Bone marrow (tissue), 2 donors: Measurements from ENCODE around the gene MRPL22.
A peak's percentile ranks its signal among the peaks of the same experiment; 100 is the strongest.
"Not testable (repeated sequence)": the region's sequence is repeated elsewhere in the genome, so short reads cannot be mapped to it uniquely, and the experiment has no call there.

ENCODE experiments used
- DNase-seq, 2 donors: peaks; one replicate each; lab custom pipeline; 2025; lab: John Stamatoyannopoulos, UW

Gene MRPL22

DNA sequence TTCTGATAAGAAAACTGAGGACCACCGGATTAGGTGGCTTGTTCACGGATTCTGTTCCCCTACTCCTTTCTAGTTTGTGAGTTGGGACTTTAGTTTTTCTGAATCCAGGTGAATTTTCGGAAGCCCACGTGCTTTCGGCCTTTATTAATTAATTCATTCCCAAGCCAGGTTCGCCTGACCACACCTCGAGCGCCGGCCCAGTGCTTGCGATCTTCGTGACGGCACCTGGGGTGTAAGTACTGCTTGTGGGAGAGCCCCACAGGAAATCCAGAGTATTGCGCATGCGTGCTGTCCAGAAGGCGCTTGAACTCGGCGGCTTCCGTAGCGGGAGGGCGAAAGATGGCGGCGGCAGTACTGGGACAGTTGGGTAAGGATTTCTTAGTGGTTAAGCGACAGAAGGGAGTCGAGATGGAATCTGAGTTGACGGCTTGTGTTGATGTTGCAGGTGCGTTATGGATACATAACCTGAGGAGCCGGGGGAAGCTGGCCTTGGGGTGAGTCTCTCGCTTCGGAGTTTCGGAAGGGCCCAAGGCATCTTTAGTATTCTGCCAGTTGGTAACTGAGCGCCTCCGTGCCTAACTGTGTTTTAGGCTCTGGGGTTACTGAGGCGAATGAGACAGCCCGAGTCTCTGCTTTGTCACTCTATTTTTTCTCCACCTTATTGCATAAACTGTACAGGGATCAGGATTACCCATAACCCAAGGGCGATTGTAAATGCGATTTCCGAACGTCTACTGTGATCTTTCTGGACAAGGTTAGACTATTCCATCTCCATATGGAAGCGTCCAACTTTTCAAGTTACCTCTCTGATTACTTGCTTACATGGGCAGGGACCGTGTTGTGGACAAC, at the start of gene MRPL22:
MRPL22 (plus strand) TSS at position 302 of the 849 bp plus-strand sequence; CDS start at position 340, 38 bp downstream.
- DNase-seq = peak; percentile 81 to 89

DNA sequence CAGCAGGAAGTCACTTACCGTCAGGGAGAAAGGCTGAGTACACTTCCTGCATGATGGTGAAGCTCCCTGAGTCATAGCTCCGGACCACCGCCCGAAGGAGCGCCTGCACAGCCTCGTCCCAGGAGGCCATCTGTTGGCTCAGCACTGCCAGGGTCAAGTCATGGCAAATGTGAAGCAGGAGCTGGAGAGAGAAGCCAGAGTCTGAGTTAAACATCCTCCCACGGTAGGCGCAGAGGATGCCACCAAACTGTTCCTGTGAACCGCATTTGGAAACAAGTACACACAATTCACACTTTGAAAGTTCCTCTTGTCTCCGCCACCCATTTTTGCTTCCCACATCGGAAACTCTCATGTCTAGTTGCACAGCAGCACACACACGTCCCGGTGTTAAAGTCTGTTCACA, 48.5 kb upstream of the MRPL22 start:
- DNase-seq = no peak

DNA sequence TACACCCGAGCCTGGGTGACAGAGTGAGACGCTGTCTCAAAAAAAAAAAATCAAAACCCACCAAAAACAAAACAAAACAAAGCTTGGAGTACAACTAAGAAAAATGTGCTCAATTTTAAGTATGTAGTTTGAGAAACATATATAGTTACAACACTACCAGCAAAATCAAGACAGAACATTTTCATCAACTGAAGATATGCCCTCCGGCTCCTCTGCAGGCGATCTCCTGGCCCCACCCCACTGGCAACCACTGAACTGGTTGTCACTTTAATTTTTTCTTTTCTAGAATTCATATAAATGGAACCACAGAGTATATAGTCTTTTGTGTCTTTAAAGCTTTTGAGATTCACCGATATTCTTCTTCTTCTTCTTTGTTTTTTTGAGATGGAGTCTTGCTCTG, 47.5 kb upstream of the MRPL22 start:
- DNase-seq = no peak

DNA sequence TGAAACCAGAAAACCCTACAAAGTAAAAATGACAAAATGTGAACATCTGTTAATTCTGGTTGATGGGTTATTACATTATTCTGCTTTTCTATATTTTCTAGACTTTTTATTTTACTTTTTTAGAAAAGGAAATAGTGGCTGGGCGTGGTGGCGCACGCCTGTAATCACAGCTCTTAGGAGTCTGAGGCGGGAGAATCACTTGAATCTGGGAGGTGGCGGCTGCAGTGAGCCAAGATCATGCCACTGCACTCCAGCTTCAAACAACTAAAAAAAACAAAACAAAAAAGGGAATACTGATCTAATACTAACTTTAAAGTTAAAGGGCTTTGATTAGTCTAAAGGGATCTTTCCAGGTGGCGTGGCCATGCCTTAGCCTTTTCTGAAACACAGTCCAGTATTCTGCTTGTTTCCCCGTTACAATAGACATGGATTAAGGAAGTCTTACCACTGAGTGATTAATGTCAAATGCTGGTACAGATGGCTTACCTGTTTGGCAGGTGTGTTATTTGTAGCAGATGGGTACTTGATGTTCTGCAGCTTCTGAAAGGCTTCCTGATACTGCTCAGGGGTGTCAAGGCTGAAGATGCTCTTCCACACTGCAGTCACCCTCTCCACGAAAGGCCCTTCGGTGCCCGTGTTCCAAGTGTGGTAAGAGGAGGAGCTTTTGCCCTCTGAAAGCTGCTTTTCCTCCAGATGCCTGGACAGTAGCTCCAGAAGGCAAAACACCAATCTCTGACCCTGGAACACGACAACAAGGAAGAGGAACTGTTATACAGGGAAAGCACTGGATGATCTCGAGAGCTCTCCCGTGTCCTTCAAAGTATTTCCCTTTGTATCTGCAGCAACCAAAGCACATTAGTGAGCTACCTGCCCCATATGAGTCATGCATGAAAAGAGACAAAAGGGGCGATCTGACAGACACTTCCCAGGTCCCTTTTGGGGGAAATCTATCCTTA, 45.0 kb upstream of the MRPL22 start:
- no peak for DNase-seq

DNA sequence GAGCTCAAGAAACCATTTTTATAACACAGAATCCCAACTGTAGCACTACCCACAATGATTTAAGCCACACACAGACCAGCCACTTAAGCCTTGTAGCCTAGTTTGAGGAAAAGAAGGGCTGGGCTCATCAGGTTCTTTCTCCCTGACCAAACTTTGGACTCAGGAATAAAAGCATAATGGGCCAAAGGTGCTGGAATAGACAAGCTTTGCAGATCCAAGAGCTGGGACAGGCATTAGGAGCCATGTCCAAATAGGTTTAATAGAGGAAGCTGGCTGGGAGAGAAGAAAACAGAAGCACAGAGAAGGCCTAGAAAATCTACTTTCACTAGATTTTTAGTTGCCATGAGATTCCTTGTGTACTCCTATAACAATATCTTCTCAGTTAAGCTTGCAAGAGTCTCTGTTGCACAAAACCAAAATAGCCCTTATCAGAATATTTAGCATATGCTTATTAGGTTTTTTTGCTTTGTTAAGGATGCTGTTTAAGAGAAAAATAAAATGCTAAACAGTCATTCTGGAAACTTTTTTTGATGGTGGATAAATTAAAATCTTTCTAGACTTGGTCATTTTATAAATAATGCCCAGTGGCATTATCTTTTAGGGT, 44.2 kb upstream of the MRPL22 start:
- no peak for DNase-seq

DNA sequence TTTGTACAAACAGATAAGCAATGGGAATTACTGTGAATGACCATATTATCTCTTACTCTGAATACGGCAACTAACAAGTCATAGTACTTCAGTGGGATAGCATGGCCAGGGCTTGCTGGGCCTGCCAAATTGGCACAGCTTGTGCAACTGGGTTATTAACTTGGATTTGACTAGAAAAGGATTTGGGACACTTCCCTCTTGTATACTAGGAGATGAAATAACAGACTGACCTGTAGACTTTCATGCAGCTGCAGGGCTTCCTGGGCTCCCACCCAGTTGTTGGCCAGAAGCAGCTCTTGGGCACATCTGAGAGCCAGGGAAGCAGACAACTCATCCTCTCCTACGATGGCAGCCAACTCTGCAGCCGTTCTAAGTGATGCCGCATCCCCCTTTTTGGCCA, 42.7 kb upstream of the MRPL22 start:
- no peak for DNase-seq

DNA sequence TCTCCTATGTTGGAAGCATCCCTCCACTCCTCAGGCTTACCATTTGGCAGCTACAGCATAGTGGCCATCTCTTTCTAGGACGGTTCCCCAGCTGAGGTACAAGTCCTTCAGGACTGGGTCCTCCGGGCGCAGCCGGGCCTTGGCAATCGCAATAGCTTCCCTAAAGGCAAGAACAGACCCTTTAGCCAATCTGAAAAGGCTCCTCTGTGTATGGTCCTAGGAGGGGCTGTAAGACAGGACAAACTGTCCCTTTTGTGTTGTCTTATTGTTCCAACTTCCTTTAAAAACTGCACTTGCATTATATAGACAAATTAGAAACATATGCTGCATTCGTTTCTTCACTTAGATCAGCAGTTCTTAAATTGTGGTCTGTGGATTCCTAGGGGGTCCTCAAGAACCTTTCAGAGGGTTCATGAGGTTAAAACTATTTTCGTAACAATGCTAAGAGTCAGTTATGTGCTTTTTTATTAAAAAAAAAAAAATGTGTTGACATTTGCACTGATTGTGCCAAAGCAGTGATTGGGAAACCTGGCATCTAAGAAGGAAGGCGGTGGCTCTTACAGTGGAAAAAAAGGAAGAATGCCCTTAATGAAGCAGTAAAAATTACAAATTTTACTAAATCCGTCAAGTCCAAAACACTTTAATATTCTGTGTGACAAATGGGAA, 41.6 kb upstream of the MRPL22 start:
- no peak for DNase-seq

DNA sequence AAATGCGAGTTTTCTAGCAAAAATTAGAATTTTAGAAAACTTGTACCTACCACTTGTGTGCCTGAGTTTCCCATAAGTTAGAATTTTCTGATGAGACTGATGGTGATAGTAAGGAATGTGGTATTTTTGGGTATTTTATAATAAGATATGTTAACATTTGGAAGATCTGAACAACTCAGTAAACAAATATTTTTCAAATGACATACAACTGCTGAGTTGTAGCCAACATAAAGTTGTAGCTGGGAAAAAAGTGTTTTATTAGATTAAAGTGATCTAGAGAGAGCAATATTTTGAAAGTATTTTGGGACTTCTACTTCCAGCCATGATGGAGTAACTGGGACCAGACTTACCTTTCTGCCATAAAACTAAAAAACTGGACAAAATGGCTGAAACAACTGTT, 40.8 kb upstream of the MRPL22 start:
- no peak for DNase-seq

DNA sequence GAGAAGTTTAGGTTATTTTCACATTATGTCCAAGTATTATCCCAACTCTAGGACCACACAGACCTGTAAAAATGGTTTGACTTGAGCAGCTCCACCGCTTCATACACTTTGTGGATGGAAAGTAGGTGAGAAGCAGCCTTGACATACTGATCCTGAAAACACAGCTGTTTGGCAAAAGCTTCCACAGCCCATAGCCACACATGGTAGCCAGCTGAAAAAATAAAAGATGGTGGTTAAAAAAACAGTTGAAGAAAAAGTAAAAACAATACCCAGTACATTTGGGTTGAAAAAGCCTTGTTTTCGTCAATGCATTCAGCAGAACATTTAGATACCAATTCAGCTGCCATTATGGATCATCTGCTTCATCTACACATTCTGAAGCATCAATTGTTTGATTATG, 39.6 kb upstream of the MRPL22 start:
- DNase-seq = no peak

DNA sequence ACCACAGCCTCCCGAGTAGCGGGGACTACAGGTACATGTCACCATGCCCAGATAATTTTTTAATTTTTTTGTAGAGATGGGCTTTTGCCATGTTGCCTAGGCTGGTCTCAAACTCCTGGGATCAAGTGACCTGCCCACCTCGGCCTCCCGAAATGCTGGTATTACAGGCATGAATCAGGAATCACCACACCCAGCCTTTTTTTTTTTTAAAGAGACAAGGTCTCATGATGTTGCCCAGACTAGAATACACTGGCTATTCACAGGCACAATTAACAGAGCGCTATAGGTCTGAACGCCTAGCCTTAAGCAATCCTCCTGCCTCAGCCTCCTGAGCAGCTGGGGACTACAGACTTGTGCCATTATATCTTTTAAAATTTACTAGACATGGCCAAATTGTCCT, 39.0 kb upstream of the MRPL22 start:
- DNase-seq = no peak

DNA sequence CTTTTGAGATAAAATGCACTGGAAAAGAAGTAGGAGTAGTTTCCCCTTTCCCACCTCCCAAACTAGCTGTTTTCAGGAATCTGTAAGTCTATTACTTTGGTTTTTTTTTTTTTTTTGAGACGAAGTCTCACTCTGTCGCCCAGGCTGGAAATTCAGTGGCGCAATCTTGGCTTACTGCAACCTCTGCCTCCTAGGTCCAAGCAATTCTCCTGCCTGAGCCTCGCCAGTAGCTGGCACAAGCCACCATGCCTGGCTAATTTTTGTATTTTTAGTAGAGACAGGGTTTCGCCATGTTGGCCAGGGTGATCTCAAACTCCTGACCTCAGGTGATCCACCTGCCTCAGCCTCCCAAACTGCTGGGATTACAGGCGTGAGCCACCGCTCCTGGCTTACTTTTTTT, 35.3 kb upstream of the MRPL22 start:
- DNase-seq = not testable (repeated sequence)

DNA sequence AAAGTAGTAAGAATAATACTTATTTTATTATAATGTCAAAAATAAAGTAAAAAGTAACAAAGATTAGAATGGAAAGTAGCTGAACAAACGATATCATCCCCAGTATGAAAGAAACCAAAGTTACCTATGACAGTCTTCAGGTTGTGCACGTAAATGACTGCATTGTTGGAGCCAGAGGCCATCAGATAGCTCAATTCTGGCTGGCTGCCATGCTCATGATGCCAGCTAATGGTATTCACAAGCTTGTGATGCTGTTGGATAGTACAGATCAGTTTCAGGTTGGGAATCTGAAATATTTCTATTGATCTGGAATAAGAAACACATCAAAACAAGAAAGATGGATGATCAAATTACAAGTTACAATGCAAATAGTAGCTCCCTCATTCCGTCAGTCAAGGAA, 24.0 kb upstream of the MRPL22 start:
- no peak for DNase-seq

DNA sequence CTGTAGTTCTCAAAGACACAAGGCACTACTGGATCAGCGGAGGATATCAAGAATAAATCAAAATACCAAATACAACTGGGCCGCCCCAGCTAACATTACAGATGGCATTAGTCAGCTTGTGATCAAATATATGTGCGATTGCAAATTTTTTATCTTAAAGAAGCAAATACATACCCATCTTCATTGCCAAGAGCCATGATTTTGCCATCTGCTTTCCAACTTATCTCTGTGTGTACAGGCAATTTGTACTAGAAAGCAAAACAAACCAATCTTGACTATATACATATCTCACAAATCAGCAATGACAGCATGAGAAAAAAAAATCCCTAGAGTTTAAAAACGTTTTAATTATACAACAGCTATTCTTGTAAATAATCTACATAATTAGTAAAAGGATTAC, 23.1 kb upstream of the MRPL22 start:
- DNase-seq = no peak

DNA sequence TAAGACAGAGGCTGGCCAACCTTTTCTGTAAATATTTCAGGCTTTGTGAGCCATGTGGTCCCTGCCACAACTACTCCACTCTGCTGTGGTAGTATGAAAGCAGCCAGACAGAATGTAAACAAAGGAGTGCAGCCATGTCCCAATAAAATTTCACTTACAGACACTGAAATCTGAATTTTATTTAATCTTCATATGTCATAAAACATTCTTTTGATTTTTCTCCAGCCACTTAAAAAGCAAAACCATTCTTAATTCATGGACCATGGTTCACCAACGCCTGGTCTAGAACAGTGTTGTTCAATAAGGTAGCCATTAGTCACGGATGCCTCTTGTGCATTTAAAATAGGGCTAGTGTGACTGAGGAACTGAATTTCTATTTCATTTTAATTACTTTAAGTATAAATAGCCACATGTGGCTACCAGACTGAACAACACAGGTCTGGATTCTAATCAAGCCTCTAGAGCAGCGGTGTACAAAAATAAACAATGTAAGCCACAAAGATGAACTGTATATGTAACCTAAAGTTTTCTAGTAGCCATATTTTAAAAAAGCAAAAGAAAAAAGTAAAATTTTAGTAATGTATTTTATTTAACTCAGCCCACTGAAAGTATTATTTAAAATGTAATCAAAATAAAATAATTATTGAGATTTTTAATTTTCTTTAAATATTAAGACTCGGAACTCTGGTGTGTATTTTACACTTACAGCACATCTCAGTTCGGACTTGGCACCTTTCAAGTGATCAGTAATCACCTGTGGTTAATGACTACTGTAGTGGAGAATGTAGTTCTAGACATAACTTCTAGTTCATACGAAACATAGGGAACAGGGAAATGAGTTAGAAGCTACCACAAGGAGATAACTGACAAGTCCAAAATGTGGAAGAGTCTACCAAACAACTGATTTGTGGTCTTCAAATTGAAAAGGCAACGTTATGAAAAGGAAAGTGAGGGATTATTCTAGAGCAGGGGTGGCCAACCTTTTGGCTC, 17.1 kb upstream of the MRPL22 start:
- DNase-seq = no peak

DNA sequence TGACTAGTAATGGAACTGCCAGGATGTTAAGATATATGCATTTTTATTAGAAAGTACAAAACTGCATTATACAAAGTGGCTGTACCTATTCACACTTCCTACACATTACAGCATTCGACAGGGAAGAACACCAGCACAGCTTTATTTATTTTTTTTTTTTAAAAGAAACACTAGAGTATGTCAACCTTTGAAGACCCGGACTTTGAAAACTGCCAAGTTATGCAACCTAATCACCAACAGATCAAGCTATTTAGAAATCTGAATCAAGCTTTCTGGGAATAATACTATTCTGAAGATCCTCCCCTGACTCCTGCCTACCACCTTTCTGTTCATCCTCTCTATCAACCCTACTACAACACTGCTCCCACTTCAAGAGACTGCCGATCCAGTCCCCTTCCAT, 7.3 kb upstream of the MRPL22 start:
- DNase-seq = no peak

DNA sequence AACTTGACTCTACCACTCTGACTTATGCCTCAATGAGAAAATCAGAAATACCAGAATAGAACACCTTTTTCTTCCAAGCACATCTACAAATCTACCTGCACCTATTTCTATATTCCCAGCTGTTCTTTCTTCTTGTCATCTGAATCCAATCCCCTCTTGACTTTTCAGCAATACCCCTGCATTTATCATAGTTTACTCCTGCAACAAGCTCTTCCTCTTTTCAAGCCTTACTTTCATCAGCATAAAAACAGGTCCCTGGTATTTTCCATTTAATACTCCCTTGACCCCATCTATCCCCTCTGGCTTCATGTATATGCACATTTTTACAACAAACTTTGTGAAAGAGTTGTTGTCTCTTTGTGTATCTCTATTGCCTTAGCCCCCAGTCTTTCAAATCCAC, 6.0 kb upstream of the MRPL22 start:
- DNase-seq = no peak

DNA sequence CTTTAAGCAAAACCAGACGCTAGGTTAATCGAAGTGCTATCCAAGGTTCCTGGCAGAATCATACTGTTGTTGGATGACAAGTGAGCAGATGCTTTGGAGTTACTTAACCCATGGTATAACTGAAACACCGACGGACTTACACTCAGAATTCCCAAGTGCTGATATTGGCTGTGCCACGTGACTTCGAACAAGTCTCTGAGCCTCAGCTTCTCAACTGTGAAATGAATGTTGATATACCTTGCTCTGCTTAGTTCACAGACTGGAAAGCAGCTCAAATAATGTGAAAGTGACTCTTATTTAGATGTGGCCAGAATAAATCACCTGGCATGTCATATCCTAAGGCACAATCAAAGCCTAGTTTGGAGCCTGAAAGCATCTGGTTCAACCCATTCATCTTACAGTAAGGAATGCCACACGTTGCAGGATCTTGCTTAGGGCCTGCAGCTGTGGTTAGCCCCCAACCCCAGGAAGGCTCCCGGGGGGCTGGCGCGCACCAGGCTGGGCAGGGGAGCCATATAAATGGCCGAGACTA, 3.6 kb upstream of the MRPL22 start:
- DNase-seq = no peak

DNA sequence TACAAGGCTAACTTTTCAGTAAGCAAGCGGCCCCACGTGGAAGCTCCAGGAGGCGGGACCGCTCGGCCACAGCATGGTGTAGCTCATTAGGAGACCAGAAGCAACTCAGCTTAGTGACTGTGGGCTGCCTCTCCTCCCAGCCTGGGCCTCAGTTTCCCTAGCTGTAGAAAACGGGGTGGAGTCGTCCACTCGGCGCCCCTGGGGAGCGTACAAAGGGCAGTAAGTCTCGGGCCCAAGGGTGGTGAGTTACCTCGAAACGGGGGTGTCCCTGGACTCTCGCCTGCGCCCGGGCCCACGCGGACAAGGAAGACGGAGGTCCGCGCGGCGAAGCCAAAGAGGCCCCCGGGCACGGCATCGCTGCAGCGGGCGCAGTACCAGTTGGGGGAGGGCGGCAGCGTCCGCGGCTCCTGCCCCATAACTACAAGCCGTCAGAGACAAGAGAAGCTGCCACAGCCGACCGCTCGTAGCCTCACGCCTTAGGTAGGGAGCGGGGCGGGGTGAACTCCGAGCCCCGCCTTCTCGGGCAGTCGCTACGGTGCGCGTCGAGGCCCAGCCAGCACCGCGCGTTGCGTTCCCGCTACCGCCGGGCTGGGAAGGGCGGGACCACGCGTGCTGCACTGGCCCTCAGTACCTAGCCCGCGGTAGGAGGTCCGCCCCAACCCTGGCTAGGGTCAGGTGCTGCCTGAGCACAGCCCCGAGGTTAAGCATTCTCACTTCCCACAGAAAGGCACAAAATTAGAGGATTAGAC, 3.0 kb upstream of the MRPL22 start, which contains the start of gene GEMIN5:
GEMIN5 (minus strand) TSS at position 494 of the 749 bp plus-strand sequence; CDS start at position 416, 78 bp downstream.
- DNase-seq = peak; percentile 47 to 75

DNA sequence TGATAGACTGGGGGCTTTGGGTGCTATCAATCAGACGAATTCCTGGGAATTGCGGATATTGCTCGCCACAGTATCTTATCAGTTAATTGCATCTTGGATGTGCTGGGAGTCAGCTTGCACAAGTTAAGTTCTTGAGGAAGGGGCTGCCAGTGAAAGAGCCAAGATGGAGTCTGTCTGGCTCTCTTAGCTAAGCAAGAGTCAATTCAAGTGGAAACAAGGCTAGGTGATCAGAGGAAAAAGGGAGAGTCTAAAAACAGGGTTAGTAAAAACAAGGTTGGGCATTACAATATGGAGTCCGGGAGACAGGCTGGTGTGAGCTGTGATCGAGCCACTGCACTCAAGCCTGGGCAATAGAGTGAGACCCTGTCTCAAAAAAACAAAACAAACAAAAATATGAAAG, 1.5 kb upstream of the MRPL22 start:
- DNase-seq = not testable (repeated sequence)

DNA sequence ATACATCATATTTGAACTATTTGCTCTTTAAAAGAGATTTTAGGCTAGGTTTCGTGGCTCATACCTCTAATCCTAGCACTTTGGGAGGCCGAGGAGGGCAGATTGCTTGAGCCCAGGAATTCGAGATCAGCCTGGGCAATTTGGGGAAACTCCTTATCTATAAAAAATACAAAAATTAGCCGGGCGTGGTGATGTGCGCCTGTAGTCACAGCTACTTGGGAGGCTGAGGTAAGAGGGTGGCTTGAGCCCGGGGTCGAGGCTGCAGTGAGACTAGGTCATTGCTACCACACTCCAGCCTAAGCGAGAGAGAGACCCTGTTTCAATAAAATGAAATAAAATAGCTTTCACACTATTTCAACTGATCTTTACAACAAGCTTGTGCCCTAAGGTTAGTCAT, 500 bp upstream of the MRPL22 start:
- no peak for DNase-seq
